ENCODE results near the gene TMEM59L.

Gene TMEM59L

GRCh38 chr19:18658366-18658855 is 45.7 kb downstream of the TMEM59L start:
- DNase-seq (ENCODE audit: low read depth in 2 of 2) = no peak

GRCh38 chr19:18659281-18660050 is 46.8 kb downstream of the TMEM59L start:
- DNase-seq (ENCODE audit: low read depth in 2 of 2) = no peak

- no peak for DNase-seq (ENCODE audit: low read depth in 2 of 2)
Observed at GRCh38 chr19:18660051-18660910, 47.6 kb downstream of the TMEM59L start.

- no peak for DNase-seq (ENCODE audit: low read depth in 2 of 2)
Observed at GRCh38 chr19:18660939-18661670, 48.4 kb downstream of the TMEM59L start.

GRCh38 chr19:18662972-18663732 is 50.5 kb downstream of the TMEM59L start:
- no peak for DNase-seq (ENCODE audit: low read depth in 2 of 2)

- no peak for DNase-seq (ENCODE audit: low read depth in 2 of 2)
Observed at GRCh38 chr19:18663940-18664530, 51.4 kb downstream of the TMEM59L start.

- DNase-seq (ENCODE audit: low read depth in 2 of 2) = no peak
Observed at GRCh38 chr19:18665771-18666202, 53.1 kb downstream of the TMEM59L start.

GRCh38 chr19:18666317-18666716 is 53.6 kb downstream of the TMEM59L start:
- DNase-seq (ENCODE audit: low read depth in 2 of 2) = no peak

GRCh38 chr19:18666784-18667183 is 54.1 kb downstream of the TMEM59L start:
- no peak for DNase-seq (ENCODE audit: low read depth in 2 of 2)

- no peak for DNase-seq (ENCODE audit: low read depth in 2 of 2)
Observed at GRCh38 chr19:18667531-18668251, 55.0 kb downstream of the TMEM59L start.

GRCh38 chr19:18668252-18668631 is 55.6 kb downstream of the TMEM59L start:
- DNase-seq (ENCODE audit: low read depth in 2 of 2) = no peak

- no peak for DNase-seq (ENCODE audit: low read depth in 2 of 2)
Observed at GRCh38 chr19:18668744-18669523, 56.3 kb downstream of the TMEM59L start.

GRCh38 chr19:18669524-18669817 is 56.8 kb downstream of the TMEM59L start:
- no peak for DNase-seq (ENCODE audit: low read depth in 2 of 2)

GRCh38 chr19:18669883-18670282 is 57.2 kb downstream of the TMEM59L start:
- no peak for DNase-seq (ENCODE audit: low read depth in 2 of 2)

- DNase-seq (ENCODE audit: low read depth in 2 of 2) = no peak
Observed at GRCh38 chr19:18670312-18670711, 57.6 kb downstream of the TMEM59L start.
